PC-9 (cell line): Measurements from ENCODE around the gene LRRFIP1. TPM values are rescaled to one million over a fixed set of nuclear protein-coding genes. Genes with fewer than 3 reads are reported as not detected.
A peak's percentile ranks its signal among the peaks of the same experiment; 100 is the strongest.
"Not testable (repeated sequence)": the region's sequence is repeated elsewhere in the genome, so short reads cannot be mapped to it uniquely, and the experiment has no call there.

ENCODE experiments used
- BruUV-seq: library from RNA; stranded (reverse); fragments of 400-500 nt; replicated peaks from 2 replicates; lab custom pipeline; 2021; lab: Mats Ljungman, UMichigan
- CTCF ChIA-PET: fragments of 300-600 bp; sonication (Branson Sonifier 250); formaldehyde crosslinking; loops from one replicate; lab custom pipeline; 2022; ENCODE audit warnings: antibody characterized with exemption; lab: Charles Lee
- POLR2A ChIA-PET: fragments of 300-600 bp; sonication (Branson Sonifier 250); formaldehyde crosslinking; loops from one replicate; lab custom pipeline; 2022; ENCODE audit warnings: antibody characterized with exemption; ENCODE audit not compliant: unreplicated experiment; lab: Charles Lee
- DNase-seq, 2 experiments: peaks; one replicate each; pipeline versions ENCODE4 v3.0.0 to v3.0.0-alpha.2; 2015 to 2022; ENCODE audit warnings: mixed read lengths in 1 of 2
- H2AFZ ChIP-seq: fragments of 200-600 bp; sonication (generic); 2 replicates; pipeline ENCODE4 v1.8.1; 2017; ENCODE audit warnings: antibody characterized with exemption
- H3F3A ChIP-seq: fragments of 200-600 bp; sonication (generic); 2 replicates; pipeline ENCODE4 v1.8.1; 2017; ENCODE audit warnings: antibody characterized with exemption, mild to moderate bottlenecking, low read depth; ENCODE audit not compliant: insufficient read depth
- H3K27ac ChIP-seq: fragments of 200-600 bp; sonication (generic); 2 replicates; pipeline ENCODE4 v1.6.1; 2016; ENCODE audit warnings: mixed run types
- H3K27me3 ChIP-seq: fragments of 200-600 bp; sonication (generic); 2 replicates; pipeline ENCODE4 v1.6.1; 2016; ENCODE audit warnings: low read depth, mixed run types; ENCODE audit not compliant: insufficient read depth
- H3K36me3 ChIP-seq: fragments of 200-600 bp; sonication (generic); 2 replicates; pipeline ENCODE4 v1.6.1; 2016; ENCODE audit warnings: low read depth, mixed run types
- H3K4me1 ChIP-seq: fragments of 200-600 bp; sonication (generic); replicated peaks from 2 replicates; pipeline ENCODE4 v1.6.1; 2016; ENCODE audit warnings: mixed run types; ENCODE audit not compliant: insufficient read depth
- H3K4me2 ChIP-seq: fragments of 200-600 bp; sonication (generic); 2 replicates; pipeline ENCODE4 v1.6.1; 2017; ENCODE audit warnings: mixed run types
- H3K4me3 ChIP-seq: fragments of 200-600 bp; sonication (generic); 2 replicates; pipeline ENCODE4 v1.6.1; 2016; ENCODE audit warnings: mixed run types
- H3K79me2 ChIP-seq: fragments of 200-600 bp; sonication (generic); 2 replicates; pipeline ENCODE4 v1.6.1; 2017; ENCODE audit warnings: low read depth, mixed run types
- H3K9me2 ChIP-seq: fragments of 200-600 bp; sonication (generic); 2 replicates; pipeline ENCODE4 v1.8.1; 2017; ENCODE audit warnings: mild to moderate bottlenecking; ENCODE audit not compliant: insufficient read depth
- H3K9me3 ChIP-seq: fragments of 200-600 bp; sonication (generic); 2 replicates; pipeline ENCODE4 v1.8.1; 2016; ENCODE audit warnings: low read depth; ENCODE audit not compliant: insufficient read depth
- H4K20me1 ChIP-seq: fragments of 200-600 bp; sonication (generic); 2 replicates; pipeline ENCODE4 v1.8.1; 2017; ENCODE audit not compliant: insufficient read depth
- EZH2 ChIP-seq: fragments of 200-600 bp; sonication (generic); IDR thresholded peaks from 2 replicates; pipeline ENCODE4 v1.8.0; 2017; ENCODE audit warnings: antibody characterized with exemption, low read depth
- intact Hi-C: fragments of 100-400 bp; cut with micrococcal nuclease; formaldehyde crosslinking; loops from one replicate; pipeline ENCODE4 v1.10.0; 2022; ENCODE audit not compliant: unreplicated experiment
- total RNA-seq: library from RNA; stranded (reverse); gene quantifications from 2 replicates; pipeline ENCODE4 v1.2.3, GENCODE V29; 2021
- TF ChIP-seq, protein P1 (sequence below): fragments of 200-600 bp; sonication (generic); conservative IDR thresholded peaks from 2 replicates; pipeline ENCODE4 v1.6.1; 2017; ENCODE audit warnings: mixed run types, antibody characterized with exemption, mild to moderate bottlenecking, moderate library complexity

LRRFIP1 gene
- total RNA-seq, 1 experiment from 2014 or later: 238 TPM

DNA sequence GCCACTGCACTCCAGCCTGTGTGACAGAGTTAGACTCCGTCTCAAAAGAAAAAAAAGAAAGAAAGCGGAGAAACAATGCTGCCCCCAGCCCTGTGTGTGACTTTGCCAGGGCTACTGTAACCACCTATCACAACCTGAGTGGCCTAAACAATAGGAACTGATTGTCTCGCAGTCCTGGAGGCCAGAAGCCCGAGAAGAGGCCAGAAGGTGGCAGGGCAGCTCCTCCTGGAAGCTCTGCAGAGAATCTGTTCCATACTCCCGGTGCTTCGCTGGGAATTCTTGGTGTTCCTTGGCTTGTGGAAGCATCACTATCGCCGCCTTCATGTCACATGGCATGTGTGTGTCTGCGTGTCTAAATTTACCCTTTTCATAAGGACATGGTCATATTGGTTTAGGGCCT is 22.4 kb upstream of the LRRFIP1 start:
- peak in 1 of 2 experiments; percentile 44 for DNase-seq
- Histone ChIP-seq H3K9me2 (no peaks in the 10 kb centered on the region), H2AFZ (no peak overlapping the region), H3K79me2 (no peaks in the 10 kb centered on the region), H3K9me3 (no peaks in the 10 kb centered on the region), H3K4me3 (no peak overlapping the region), H3K27me3 (no peaks in the 10 kb centered on the region), H3F3A (no peaks in the 10 kb centered on the region; the same call in 1 of the 2 replicates), H3K36me3 (no peaks in the 10 kb centered on the region), H3K27ac (no peak overlapping the region), H4K20me1 (no peaks in the 10 kb centered on the region), H3K4me1 (no peaks in the 10 kb centered on the region), H3K4me2 (no peak overlapping the region)
- TF ChIP-seq, protein P1, sequence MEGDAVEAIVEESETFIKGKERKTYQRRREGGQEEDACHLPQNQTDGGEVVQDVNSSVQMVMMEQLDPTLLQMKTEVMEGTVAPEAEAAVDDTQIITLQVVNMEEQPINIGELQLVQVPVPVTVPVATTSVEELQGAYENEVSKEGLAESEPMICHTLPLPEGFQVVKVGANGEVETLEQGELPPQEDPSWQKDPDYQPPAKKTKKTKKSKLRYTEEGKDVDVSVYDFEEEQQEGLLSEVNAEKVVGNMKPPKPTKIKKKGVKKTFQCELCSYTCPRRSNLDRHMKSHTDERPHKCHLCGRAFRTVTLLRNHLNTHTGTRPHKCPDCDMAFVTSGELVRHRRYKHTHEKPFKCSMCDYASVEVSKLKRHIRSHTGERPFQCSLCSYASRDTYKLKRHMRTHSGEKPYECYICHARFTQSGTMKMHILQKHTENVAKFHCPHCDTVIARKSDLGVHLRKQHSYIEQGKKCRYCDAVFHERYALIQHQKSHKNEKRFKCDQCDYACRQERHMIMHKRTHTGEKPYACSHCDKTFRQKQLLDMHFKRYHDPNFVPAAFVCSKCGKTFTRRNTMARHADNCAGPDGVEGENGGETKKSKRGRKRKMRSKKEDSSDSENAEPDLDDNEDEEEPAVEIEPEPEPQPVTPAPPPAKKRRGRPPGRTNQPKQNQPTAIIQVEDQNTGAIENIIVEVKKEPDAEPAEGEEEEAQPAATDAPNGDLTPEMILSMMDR: peak; percentile 57
- no peak for TF ChIP-seq EZH2
- BruUV-seq: no TSS peak
- ChIA-PET POLR2A (no interaction called here), CTCF (no interaction called here)
- intact Hi-C loops: loop anchor here (1.0 kb wide), 1 partner anchor 139 kb away; no protein-coding TSS in a partner anchor

DNA sequence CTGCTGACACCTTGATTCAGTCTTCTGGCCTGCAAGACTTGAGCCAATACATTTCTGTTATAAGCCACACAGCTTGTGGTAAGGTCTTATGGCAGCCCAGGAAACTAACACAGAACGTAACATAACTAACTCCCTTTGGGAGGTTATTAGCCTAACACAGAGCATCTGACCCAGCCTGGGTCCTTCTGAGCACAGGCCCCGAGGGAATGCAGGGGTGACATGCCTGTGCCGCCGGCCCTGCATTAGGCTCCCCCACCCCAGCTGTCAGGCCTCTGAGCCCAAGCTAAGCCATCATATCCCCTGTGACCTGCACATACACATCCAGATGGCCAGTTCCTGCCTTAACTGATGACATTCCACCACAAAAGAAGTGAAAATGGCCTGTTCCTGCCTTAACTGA is 20.9 kb upstream of the LRRFIP1 start:
- BruUV-seq: not testable (repeated sequence)

DNA sequence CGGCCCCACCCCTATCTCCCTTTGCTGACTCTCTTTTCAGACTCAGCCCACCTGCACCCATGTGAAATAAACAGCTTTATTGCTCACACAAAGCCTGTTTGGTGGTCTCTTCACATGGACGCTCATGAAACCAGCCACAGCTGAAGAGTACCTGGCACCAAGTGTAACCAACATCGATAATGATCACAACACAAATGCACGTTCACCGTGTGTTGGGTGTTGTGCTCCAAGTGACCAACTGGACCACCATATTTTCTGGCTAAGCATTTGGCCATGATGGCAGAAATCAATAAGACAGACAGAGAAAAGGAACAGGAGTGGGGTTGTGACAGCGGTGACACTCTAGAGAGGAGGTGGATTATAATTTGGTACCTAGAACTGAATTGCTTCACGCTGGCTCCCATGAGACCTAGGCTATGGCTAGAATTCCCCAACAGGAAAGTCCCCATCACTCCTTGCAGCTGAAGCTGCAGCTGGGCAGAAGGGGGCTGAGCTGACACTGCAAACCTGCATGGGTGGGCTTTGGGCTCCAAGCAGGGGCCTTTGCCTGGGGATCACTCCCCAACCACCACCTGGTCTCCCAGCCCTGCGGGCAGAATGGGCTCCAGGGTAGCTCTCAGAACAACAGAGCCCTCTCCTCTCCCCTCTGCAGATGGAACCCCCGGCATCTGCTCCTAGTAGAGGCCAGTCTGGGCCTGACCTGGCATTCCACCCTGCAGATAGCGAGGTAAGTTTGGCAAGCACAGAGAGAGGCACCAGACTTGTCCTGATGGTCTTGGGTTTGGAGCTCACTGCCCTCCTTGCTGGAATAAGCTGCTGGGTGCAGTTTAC is 14.6 kb upstream of the LRRFIP1 start:
- CTCF ChIA-PET: no interaction called here
- no peak for TF ChIP-seq EZH2
- TF ChIP-seq, protein P1: no peak
- Histone ChIP-seq H3K4me1 (peaks cover 19% of the 10 kb centered on the region), H2AFZ (no peak overlapping the region), H3K9me2 (no peaks in the 10 kb centered on the region), H3K27ac (no peak overlapping the region), H3K79me2 (no peaks in the 10 kb centered on the region), H4K20me1 (no peaks in the 10 kb centered on the region), H3K36me3 (no peaks in the 10 kb centered on the region), H3K9me3 (no peaks in the 10 kb centered on the region), H3K4me2 (no peak overlapping the region), H3K27me3 (no peaks in the 10 kb centered on the region), H3K4me3 (no peak overlapping the region), H3F3A (peaks cover 20% of the 10 kb centered on the region; the same call in 1 of the 2 replicates)
- BruUV-seq: no TSS peak
- intact Hi-C loops: no loop called here
- POLR2A ChIA-PET: no interaction called here
- DNase-seq: no peak

More for the DNA sequence above, 20.9 kb upstream of the LRRFIP1 start:
- H3K9me3 ChIP-seq, H3K27ac ChIP-seq, H3K36me3 ChIP-seq, H3K27me3 ChIP-seq, H2AFZ ChIP-seq, H3K4me3 ChIP-seq, H3K4me1 ChIP-seq, DNase-seq, H3F3A ChIP-seq, H3K79me2 ChIP-seq, H4K20me1 ChIP-seq, H3K4me2 ChIP-seq, H3K9me2 ChIP-seq, intact Hi-C loops: not testable (repeated sequence)
- ChIA-PET CTCF (interaction anchor here (0.5 kb wide), 1 partner anchor 127 kb away, joined by 6 read pairs; no protein-coding TSS in a partner anchor), POLR2A (interaction anchor here (0.6 kb wide), 1 partner anchor 80 kb away, joined by 3 read pairs; no protein-coding TSS in a partner anchor)
